K562 (cell line): ENCODE measurements around the gene TPI1. TPM values are rescaled to one million over a fixed set of nuclear protein-coding genes. Genes with fewer than 3 reads are reported as not detected.

Source experiments
- RBBP5 ChIP-seq: fragments of 200-600 bp; sonication (generic); IDR thresholded peaks from 2 replicates; pipeline ENCODE4 v1.6.1; 2012; ENCODE audit warnings: borderline replicate concordance, mild to moderate bottlenecking, low read length, control low read depth, inconsistent platforms; ENCODE audit not compliant: insufficient read depth, poor library complexity, severe bottlenecking
- ZNF311 ChIP-seq: fragments of 250-450 bp; sonication (Bioruptor Pico); IDR thresholded peaks from 2 replicates; pipeline ENCODE4 v1.4.0; 2020; ENCODE audit warnings: mild to moderate bottlenecking, moderate library complexity
- polyA plus RNA-seq, 8 experiments: library from polyadenylated mRNA; depleted of rRNA in 4 of 8; stranded (reverse) in 5 of 8; unstranded in 3 of 8; fragments of >200 nt; fragmentation: Nextera tagmentation in 2 of 8; fragmentation: Illumina TruSeq in 1 of 8; extraction: Ambion mirVana in 2 of 8; extraction: Trizol in 1 of 8; gene quantifications; 2 replicates each; pipeline versions ENCODE4 v1.2.1 to v1.2.3, GENCODE V29; 2011 to 2014; ENCODE audit warnings: inconsistent platforms in 1 of 8, missing spikeins in 1 of 8
- total RNA-seq, 7 experiments: library from RNA; depleted of rRNA in 6 of 7; stranded (reverse); fragments of >200 nt in 6 of 7; fragmentation: Illumina TruSeq in 2 of 7; extraction: Trizol in 2 of 7; gene quantifications; 2 replicates each; pipeline versions ENCODE4 v1.2.1 to v1.2.3, GENCODE V29; 2011 to 2021; ENCODE audit warnings: low replicate concordance in 1 of 7
- TF ChIP-seq, protein P1 (sequence below): fragments of 250-450 bp; sonication (Bioruptor Pico); IDR thresholded peaks from 2 replicates; pipeline ENCODE4 v1.8.0; 2022; ENCODE audit warnings: inconsistent platforms
- TF ChIP-seq, protein P2 (sequence below): fragments of 250-450 bp; sonication (Bioruptor Pico); IDR thresholded peaks from 2 replicates; pipeline ENCODE4 v1.4.0; 2020; ENCODE audit warnings: mild to moderate bottlenecking, moderate library complexity
- TF ChIP-seq, protein P3 (sequence below): sonication (generic); formaldehyde crosslinking; IDR thresholded peaks from 2 replicates; pipeline ENCODE4 v1.8.0; 2022; ENCODE audit warnings: missing genetic modification reagents, mild to moderate bottlenecking, borderline replicate concordance

The TPI1 gene
- total and polyA plus RNA-seq, 9 of the 15 experiments (the other 6 are each of a cell fraction or from before 2014, with no cell fraction given) = 662 to 4,971 (median 892) TPM

DNA sequence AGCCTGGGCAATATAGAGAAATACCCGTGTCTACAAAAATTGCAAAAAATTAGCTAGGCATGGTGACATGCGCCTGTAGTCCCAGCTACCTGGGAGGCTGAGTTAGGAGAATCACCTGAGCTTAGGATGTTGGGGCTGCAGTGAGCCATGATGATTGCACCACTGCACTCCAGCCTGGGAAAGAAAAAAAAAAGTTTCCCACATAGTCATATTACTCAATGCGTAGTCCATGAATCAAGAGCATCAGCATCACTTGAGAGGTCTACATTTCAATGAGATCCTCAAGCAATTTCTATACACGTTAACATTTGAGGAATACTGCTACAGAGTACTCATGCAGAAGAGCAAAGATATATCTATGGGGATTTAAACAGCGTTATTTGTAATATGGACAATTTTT is 32.1 kb downstream of the TPI1 start (continued):
- TF ChIP-seq RBBP5 = no peak
- no peak for TF ChIP-seq ZNF311 (CRISPR knock-in tag)
- TF ChIP-seq, protein P1, sequence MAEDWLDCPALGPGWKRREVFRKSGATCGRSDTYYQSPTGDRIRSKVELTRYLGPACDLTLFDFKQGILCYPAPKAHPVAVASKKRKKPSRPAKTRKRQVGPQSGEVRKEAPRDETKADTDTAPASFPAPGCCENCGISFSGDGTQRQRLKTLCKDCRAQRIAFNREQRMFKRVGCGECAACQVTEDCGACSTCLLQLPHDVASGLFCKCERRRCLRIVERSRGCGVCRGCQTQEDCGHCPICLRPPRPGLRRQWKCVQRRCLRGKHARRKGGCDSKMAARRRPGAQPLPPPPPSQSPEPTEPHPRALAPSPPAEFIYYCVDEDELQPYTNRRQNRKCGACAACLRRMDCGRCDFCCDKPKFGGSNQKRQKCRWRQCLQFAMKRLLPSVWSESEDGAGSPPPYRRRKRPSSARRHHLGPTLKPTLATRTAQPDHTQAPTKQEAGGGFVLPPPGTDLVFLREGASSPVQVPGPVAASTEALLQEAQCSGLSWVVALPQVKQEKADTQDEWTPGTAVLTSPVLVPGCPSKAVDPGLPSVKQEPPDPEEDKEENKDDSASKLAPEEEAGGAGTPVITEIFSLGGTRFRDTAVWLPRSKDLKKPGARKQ = no peak
- TF ChIP-seq, protein P2, sequence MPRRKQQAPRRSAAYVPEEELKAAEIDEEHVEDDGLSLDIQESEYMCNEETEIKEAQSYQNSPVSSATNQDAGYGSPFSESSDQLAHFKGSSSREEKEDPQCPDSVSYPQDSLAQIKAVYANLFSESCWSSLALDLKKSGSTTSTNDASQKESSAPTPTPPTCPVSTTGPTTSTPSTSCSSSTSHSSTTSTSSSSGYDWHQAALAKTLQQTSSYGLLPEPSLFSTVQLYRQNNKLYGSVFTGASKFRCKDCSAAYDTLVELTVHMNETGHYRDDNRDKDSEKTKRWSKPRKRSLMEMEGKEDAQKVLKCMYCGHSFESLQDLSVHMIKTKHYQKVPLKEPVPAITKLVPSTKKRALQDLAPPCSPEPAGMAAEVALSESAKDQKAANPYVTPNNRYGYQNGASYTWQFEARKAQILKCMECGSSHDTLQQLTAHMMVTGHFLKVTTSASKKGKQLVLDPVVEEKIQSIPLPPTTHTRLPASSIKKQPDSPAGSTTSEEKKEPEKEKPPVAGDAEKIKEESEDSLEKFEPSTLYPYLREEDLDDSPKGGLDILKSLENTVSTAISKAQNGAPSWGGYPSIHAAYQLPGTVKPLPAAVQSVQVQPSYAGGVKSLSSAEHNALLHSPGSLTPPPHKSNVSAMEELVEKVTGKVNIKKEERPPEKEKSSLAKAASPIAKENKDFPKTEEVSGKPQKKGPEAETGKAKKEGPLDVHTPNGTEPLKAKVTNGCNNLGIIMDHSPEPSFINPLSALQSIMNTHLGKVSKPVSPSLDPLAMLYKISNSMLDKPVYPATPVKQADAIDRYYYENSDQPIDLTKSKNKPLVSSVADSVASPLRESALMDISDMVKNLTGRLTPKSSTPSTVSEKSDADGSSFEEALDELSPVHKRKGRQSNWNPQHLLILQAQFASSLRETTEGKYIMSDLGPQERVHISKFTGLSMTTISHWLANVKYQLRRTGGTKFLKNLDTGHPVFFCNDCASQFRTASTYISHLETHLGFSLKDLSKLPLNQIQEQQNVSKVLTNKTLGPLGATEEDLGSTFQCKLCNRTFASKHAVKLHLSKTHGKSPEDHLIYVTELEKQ (CRISPR knock-in tag) = no peak
- TF ChIP-seq, protein P3, sequence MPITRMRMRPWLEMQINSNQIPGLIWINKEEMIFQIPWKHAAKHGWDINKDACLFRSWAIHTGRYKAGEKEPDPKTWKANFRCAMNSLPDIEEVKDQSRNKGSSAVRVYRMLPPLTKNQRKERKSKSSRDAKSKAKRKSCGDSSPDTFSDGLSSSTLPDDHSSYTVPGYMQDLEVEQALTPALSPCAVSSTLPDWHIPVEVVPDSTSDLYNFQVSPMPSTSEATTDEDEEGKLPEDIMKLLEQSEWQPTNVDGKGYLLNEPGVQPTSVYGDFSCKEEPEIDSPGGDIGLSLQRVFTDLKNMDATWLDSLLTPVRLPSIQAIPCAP (CRISPR knock-in tag) = no peak
